GM19372 (cell line): ENCODE results near the gene PRR29.
"Not testable (repeated sequence)": the region's sequence is repeated elsewhere in the genome, so short reads cannot be mapped to it uniquely, and the experiment has no call there.

Experiments used
- ATAC-seq: cut with Tn5 transposase; IDR thresholded peaks from one replicate; pipeline ENCODE4 v1.9.1; 2021; ENCODE audit warnings: mild to moderate bottlenecking, low read depth, moderate library complexity; ENCODE audit not compliant: unreplicated experiment

The PRR29 gene

GRCh38 chr17:63973930-63974593, 24.1 kb upstream of the PRR29 start:
- no peak for ATAC-seq

- no peak for ATAC-seq
These were observed 23.5 kb upstream of the PRR29 start for GRCh38 chr17:63974594-63975192.

GRCh38 chr17:63975541-63976092, 22.5 kb upstream of the PRR29 start:
- ATAC-seq, result no peak

GRCh38 chr17:63976702-63977101, 21.4 kb upstream of the PRR29 start:
- no peak for ATAC-seq

- no peak for ATAC-seq
These were observed 19.6 kb upstream of the PRR29 start for GRCh38 chr17:63978272-63979200.

GRCh38 chr17:63982641-63983040, 15.5 kb upstream of the PRR29 start:
- ATAC-seq, result not testable (repeated sequence)

- no peak for ATAC-seq
These were observed 14.8 kb upstream of the PRR29 start for GRCh38 chr17:63983320-63983719.

- no peak for ATAC-seq
These were observed 13.9 kb upstream of the PRR29 start for GRCh38 chr17:63984236-63984635.

- no peak for ATAC-seq
These were observed 13.3 kb upstream of the PRR29 start for GRCh38 chr17:63984651-63985386.

GRCh38 chr17:63985387-63986140, 12.6 kb upstream of the PRR29 start:
- no peak for ATAC-seq

GRCh38 chr17:63986821-63987220, 11.3 kb upstream of the PRR29 start:
- no peak for ATAC-seq

- no peak for ATAC-seq
These were observed 10.7 kb upstream of the PRR29 start for GRCh38 chr17:63987221-63988126.

GRCh38 chr17:63988127-63988478, 10.0 kb upstream of the PRR29 start:
- ATAC-seq, result no peak

- ATAC-seq, result no peak
These were observed 9.2 kb upstream of the PRR29 start for GRCh38 chr17:63988741-63989621.

- no peak for ATAC-seq
These were observed 8.4 kb upstream of the PRR29 start for GRCh38 chr17:63989622-63990345.

- ATAC-seq, result no peak
These were observed 6.5 kb upstream of the PRR29 start for GRCh38 chr17:63991611-63992010.

GRCh38 chr17:63993368-63993985, 4.7 kb upstream of the PRR29 start:
- ATAC-seq, result no peak
